H9 (cell line): Measurements from ENCODE around the gene THSD4. TPM values are rescaled to one million over a fixed set of nuclear protein-coding genes. Genes with fewer than 3 reads are reported as not detected.

ENCODE experiments used
- DNase-seq: peaks from one replicate; pipeline ENCODE4 v3.0.0-alpha.2; 2017
- H2AFZ ChIP-seq: one replicate; pipeline ENCODE4 v1.6.1; 2013; ENCODE audit warnings: mild to moderate bottlenecking, low read length, control low read depth, moderate library complexity
- H2AK5ac ChIP-seq: 2 replicates; pipeline ENCODE4 v1.6.1; 2013; ENCODE audit warnings: low read length, control low read depth, mixed read lengths; ENCODE audit not compliant: insufficient read length
- H2BK120ac ChIP-seq: one replicate; pipeline ENCODE4 v1.6.1; 2013; ENCODE audit warnings: low read depth, mild to moderate bottlenecking, low read length, control low read depth, inconsistent platforms; ENCODE audit not compliant: poor library complexity, severe bottlenecking
- H2BK12ac ChIP-seq: 2 replicates; pipeline ENCODE4 v1.6.1; 2013; ENCODE audit warnings: low read length, control low read depth, mixed read lengths, low read depth; ENCODE audit not compliant: insufficient read length
- H2BK15ac ChIP-seq: 2 replicates; pipeline ENCODE4 v1.6.1; 2013; ENCODE audit warnings: low read depth, low read length, control low read depth
- H2BK20ac ChIP-seq: one replicate; pipeline ENCODE4 v1.6.1; 2013; ENCODE audit warnings: low read depth, mild to moderate bottlenecking, low read length, control low read depth, inconsistent platforms; ENCODE audit not compliant: poor library complexity, severe bottlenecking
- H2BK5ac ChIP-seq: 2 replicates; pipeline ENCODE4 v1.6.1; 2013; ENCODE audit warnings: low read length, control low read depth, mixed read lengths; ENCODE audit not compliant: insufficient read length
- H3K14ac ChIP-seq: 2 replicates; pipeline ENCODE4 v1.6.1; 2013; ENCODE audit warnings: low read length, control low read depth; ENCODE audit not compliant: insufficient read depth
- H3K18ac ChIP-seq: 2 replicates; pipeline ENCODE4 v1.6.1; 2013; ENCODE audit warnings: low read depth, mild to moderate bottlenecking, mixed read lengths, low read length, control low read depth; ENCODE audit not compliant: insufficient read length
- H3K23ac ChIP-seq: 2 replicates; pipeline ENCODE4 v1.6.1; 2013; ENCODE audit warnings: low read length, control low read depth, mixed read lengths, low read depth; ENCODE audit not compliant: insufficient read length
- H3K23me2 ChIP-seq: 2 replicates; pipeline ENCODE4 v1.6.1; 2013; ENCODE audit warnings: low read depth, mild to moderate bottlenecking, mixed read lengths, low read length, control low read depth; ENCODE audit not compliant: insufficient read length, poor library complexity, severe bottlenecking
- H3K27ac ChIP-seq: 2 replicates; pipeline ENCODE4 v1.5.1; 2013; ENCODE audit warnings: low read length, control low read depth, mixed read lengths, low read depth; ENCODE audit not compliant: insufficient read length
- H3K27me3 ChIP-seq: 2 replicates; pipeline ENCODE4 v1.6.1; 2013; ENCODE audit warnings: low read length, control low read depth, inconsistent platforms; ENCODE audit not compliant: insufficient read depth
- H3K4ac ChIP-seq: 2 replicates; pipeline ENCODE4 v1.6.1; 2013; ENCODE audit warnings: low read depth, mild to moderate bottlenecking, control low read depth, inconsistent platforms, low read length, moderate library complexity
- H3K4me1 ChIP-seq: 2 replicates; pipeline ENCODE4 v1.6.1; 2013; ENCODE audit warnings: low read length, control low read depth, inconsistent platforms; ENCODE audit not compliant: insufficient read depth
- H3K4me2 ChIP-seq: 2 replicates; pipeline ENCODE4 v1.6.1; 2013; ENCODE audit warnings: low read length, control low read depth, mixed read lengths; ENCODE audit not compliant: insufficient read length, insufficient read depth
- H3K56ac ChIP-seq: 2 replicates; pipeline ENCODE4 v1.6.1; 2013; ENCODE audit warnings: low read depth, mild to moderate bottlenecking, mixed read lengths, low read length, control low read depth; ENCODE audit not compliant: insufficient read length
- H3K79me1 ChIP-seq: 2 replicates; pipeline ENCODE4 v1.6.1; 2013; ENCODE audit warnings: low read depth, mild to moderate bottlenecking, moderate library complexity, low read length, control low read depth, inconsistent platforms; ENCODE audit not compliant: insufficient read depth, poor library complexity, severe bottlenecking
- H3K79me2 ChIP-seq: 2 replicates; pipeline ENCODE4 v1.6.1; 2013; ENCODE audit warnings: low read length, control low read depth, inconsistent platforms; ENCODE audit not compliant: insufficient read depth
- H3K9ac ChIP-seq: 2 replicates; pipeline ENCODE4 v1.6.1; 2013; ENCODE audit warnings: low read length, control low read depth, mixed read lengths; ENCODE audit not compliant: insufficient read length; ENCODE audit errors: extremely low read depth
- H3K9me3 ChIP-seq: one replicate; pipeline ENCODE4 v1.6.1; 2013; ENCODE audit warnings: low read depth, low read length, inconsistent platforms; ENCODE audit not compliant: control insufficient read depth
- H3T11ph ChIP-seq: one replicate; pipeline ENCODE4 v1.6.1; 2013; ENCODE audit warnings: mild to moderate bottlenecking, low read length, control low read depth, inconsistent platforms
- H4K20me1 ChIP-seq: one replicate; pipeline ENCODE4 v1.6.1; 2013; ENCODE audit not compliant: control insufficient read depth, insufficient read length, insufficient read depth
- H4K5ac ChIP-seq: 2 replicates; pipeline ENCODE4 v1.6.1; 2013; ENCODE audit warnings: low read depth, mild to moderate bottlenecking, mixed read lengths, low read length, control low read depth; ENCODE audit not compliant: insufficient read length
- H4K8ac ChIP-seq: replicated peaks from 2 replicates; pipeline ENCODE4 v1.6.1; 2013; ENCODE audit warnings: low read length, control low read depth, mixed read lengths, low read depth; ENCODE audit not compliant: insufficient read length
- H4K91ac ChIP-seq: 2 replicates; pipeline ENCODE4 v1.6.1; 2013; ENCODE audit warnings: low read depth, mild to moderate bottlenecking, moderate library complexity, mixed read lengths, low read length, control low read depth; ENCODE audit not compliant: insufficient read length
- H3K27ac Mint-ChIP-seq, 3 experiments: 2 replicates in 2 of 3; 3 replicates in 1 of 3; pipeline ENCODE4 v1.8.0; 2020 to 2021; ENCODE audit warnings: mixed read lengths in 3 of 3, mild to moderate bottlenecking in 1 of 3, moderate library complexity in 1 of 3
- H3K27me3 Mint-ChIP-seq: 2 replicates; pipeline ENCODE4 v1.8.0; 2021; ENCODE audit warnings: low read depth, mild to moderate bottlenecking, moderate library complexity, mixed read lengths
- H3K36me3 Mint-ChIP-seq, 3 experiments: 2 replicates in 2 of 3; 3 replicates in 1 of 3; pipeline ENCODE4 v1.8.0; 2020 to 2021; ENCODE audit warnings: low read depth in 3 of 3, mixed read lengths in 3 of 3; ENCODE audit not compliant: insufficient read depth in 1 of 3
- H3K4me1 Mint-ChIP-seq, 2 experiments: 2 replicates each; pipeline ENCODE4 v1.8.0; 2020; ENCODE audit warnings: mixed read lengths in 2 of 2
- H3K4me3 Mint-ChIP-seq, 2 experiments: 2 replicates in 1 of 2; 3 replicates in 1 of 2; pipeline ENCODE4 v1.8.0; 2020 to 2021; ENCODE audit warnings: mild to moderate bottlenecking in 2 of 2, mixed read lengths in 2 of 2, moderate library complexity in 1 of 2
- H3K9me3 Mint-ChIP-seq, 2 experiments: 2 replicates in 1 of 2; 3 replicates in 1 of 2; pipeline ENCODE4 v1.8.0; 2020; ENCODE audit warnings: mild to moderate bottlenecking in 2 of 2, mixed read lengths in 2 of 2, moderate library complexity in 1 of 2
- WGBS: extraction: QIAGEN DNeasy Blood & Tissue Kit; methylation state at CpG from one replicate; pipeline ENCODE4 v1.1.7; 2013; ENCODE audit warnings: missing lambda C conversion rate, low lambda C conversion rate, mixed read lengths; ENCODE audit not compliant: insufficient read length; ENCODE audit errors: extremely low coverage; 5-methylcytosine and 5-hydroxymethylcytosine counted together
- total RNA-seq: library from RNA; stranded (reverse); gene quantifications from 2 replicates; pipeline ENCODE4 v1.2.1, GENCODE V29; 2021
- TF ChIP-seq, protein P1 (sequence below): fragments of 200-600 bp; sonication (generic); conservative IDR thresholded peaks from 3 replicates; pipeline ENCODE4 v1.8.0; 2021; ENCODE audit warnings: antibody characterized with exemption, mild to moderate bottlenecking

Gene THSD4
- total RNA-seq, 1 experiment from 2014 or later, result 5.5 TPM

DNA sequence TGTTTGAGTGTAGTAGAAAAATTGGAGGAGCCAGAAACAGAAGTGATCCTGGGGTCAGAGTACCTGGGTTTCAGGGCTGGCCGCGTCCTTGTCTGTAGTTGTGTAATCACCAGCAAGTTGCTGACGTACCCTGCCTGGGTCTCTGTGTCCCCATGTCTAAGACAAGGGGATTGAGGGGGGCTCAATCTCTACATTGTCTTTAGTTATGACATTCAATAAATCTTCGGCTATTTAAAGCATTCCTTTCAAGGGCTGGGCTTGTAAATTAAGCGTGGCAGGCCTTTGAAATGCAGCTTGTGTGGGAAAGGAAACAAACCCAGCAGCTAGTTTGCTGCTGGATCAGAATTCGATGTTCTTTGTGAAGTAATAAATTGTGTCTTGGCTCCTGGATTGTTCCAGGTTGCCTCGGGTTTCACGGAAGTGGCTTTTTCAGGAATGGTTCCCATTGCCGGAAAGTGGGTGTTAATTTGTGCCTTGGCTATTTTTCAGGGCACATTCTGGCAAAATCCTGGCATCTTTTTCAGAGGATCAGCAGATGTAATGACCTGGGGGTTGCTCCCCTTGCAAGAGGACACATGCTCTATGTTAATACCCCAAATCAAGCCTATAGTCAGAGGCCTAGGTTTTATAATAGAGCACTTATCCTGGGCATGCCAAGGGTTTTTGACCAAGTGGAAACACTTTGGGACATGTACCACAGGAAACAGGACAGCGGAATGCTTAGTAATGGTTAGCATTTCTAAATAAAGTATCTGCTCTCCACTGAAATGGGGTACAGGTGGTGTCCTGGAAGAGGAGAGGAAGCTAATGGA lies 400.3 kb downstream of the THSD4 start:
- Histone ChIP-seq H2BK12ac (no peak overlapping the region), H2BK15ac (no peak overlapping the region), H2AK5ac (no peak overlapping the region), H3K27me3 (no peaks in the 10 kb centered on the region), H3K56ac (no peak overlapping the region), H3K4me1 (peaks cover 7% of the 10 kb centered on the region; the same call in 1 of the 2 replicates), H4K8ac (no peak overlapping the region), H2BK120ac (no peak overlapping the region), H4K5ac (no peak overlapping the region), H2BK20ac (no peak overlapping the region), H3K79me1 (no peaks in the 10 kb centered on the region), H3K9ac (no peak overlapping the region), H3K23ac (no peak overlapping the region), H2BK5ac (no peak overlapping the region), H3K14ac (no peak overlapping the region), H3K9me3 (no peaks in the 10 kb centered on the region), H3K23me2 (no peaks in the 10 kb centered on the region), H3K27ac (no peak overlapping the region), H3T11ph (no peak overlapping the region), H3K18ac (no peak overlapping the region), H4K91ac (no peak overlapping the region), H4K20me1 (no peaks in the 10 kb centered on the region), H3K4ac (no peak overlapping the region), H2AFZ (no peak overlapping the region), H3K79me2 (no peaks in the 10 kb centered on the region), H3K4me2 (no peak overlapping the region)
- Mint-ChIP-seq H3K9me3 (no peaks in the 10 kb centered on the region), H3K4me1 (peaks cover 15 to 18% of the 10 kb centered on the region in 2 experiments), H3K4me3 (no peak overlapping the region), H3K27me3 (no peaks in the 10 kb centered on the region; the same call in 1 of the 2 replicates), H3K36me3 (no peaks in the 10 kb centered on the region), H3K27ac (no peak overlapping the region)
- TF ChIP-seq, protein P1, sequence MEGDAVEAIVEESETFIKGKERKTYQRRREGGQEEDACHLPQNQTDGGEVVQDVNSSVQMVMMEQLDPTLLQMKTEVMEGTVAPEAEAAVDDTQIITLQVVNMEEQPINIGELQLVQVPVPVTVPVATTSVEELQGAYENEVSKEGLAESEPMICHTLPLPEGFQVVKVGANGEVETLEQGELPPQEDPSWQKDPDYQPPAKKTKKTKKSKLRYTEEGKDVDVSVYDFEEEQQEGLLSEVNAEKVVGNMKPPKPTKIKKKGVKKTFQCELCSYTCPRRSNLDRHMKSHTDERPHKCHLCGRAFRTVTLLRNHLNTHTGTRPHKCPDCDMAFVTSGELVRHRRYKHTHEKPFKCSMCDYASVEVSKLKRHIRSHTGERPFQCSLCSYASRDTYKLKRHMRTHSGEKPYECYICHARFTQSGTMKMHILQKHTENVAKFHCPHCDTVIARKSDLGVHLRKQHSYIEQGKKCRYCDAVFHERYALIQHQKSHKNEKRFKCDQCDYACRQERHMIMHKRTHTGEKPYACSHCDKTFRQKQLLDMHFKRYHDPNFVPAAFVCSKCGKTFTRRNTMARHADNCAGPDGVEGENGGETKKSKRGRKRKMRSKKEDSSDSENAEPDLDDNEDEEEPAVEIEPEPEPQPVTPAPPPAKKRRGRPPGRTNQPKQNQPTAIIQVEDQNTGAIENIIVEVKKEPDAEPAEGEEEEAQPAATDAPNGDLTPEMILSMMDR, result no peak
- no peak for DNase-seq
- WGBS, result no CpG with 5 or more reads among the region's 10 CpGs
